Measurements from ENCODE around the gene ANKMY1.

ANKMY1 gene

GRCh38 chr2:240557808-240558207 lies at the start of gene ANKMY1:
ANKMY1 (minus strand) TSS chr2:240557988; CDS start chr2:240557335, 653 bp downstream.
- peak within 1 kb of the TSS; percentile 63 for H3K27ac Mint-ChIP-seq
- peaks cover 66% of the 10 kb centered on the region for H3K36me3 Mint-ChIP-seq (ENCODE audit: low read depth)
- intact Hi-C loops (cut with micrococcal nuclease) = no loop called here

GRCh38 chr2:240605867-240606743 lies 48.3 kb upstream of the ANKMY1 start:
- Mint-ChIP-seq H3K36me3 (ENCODE audit: low read depth) (peaks cover 26% of the 10 kb centered on the region), H3K27me3 (no peaks in the 10 kb centered on the region), H3K4me3 (no peak overlapping the region), H3K27ac (no peak overlapping the region), H3K9me3 (no peaks in the 10 kb centered on the region), H3K4me1 (ENCODE audit: low read depth) (peaks cover 30% of the 10 kb centered on the region)
- intact Hi-C loops (cut with micrococcal nuclease) = no loop called here

More at GRCh38 chr2:240557808-240558207, at the start of gene ANKMY1:
- Mint-ChIP-seq H3K4me1 (ENCODE audit: low read depth) (peaks cover 60% of the 10 kb centered on the region), H3K9me3 (no peaks in the 10 kb centered on the region), H3K27me3 (no peaks in the 10 kb centered on the region), H3K4me3 (peak within 1 kb of the TSS; percentile 71)

- peak overlapping the region; percentile 31 for H3K27ac Mint-ChIP-seq
- peaks cover 36% of the 10 kb centered on the region for H3K36me3 Mint-ChIP-seq (ENCODE audit: low read depth)
- peaks cover 30% of the 10 kb centered on the region for H3K4me1 Mint-ChIP-seq (ENCODE audit: low read depth)
- no peak overlapping the region for H3K4me3 Mint-ChIP-seq
- no peaks in the 10 kb centered on the region for H3K27me3 Mint-ChIP-seq
- intact Hi-C loops (cut with micrococcal nuclease) = loop anchor here (5.0 kb wide), 1 partner anchor 32 kb away; no protein-coding TSS in a partner anchor
- no peaks in the 10 kb centered on the region for H3K9me3 Mint-ChIP-seq
Measured at GRCh38 chr2:240604939-240605716, 47.3 kb upstream of the ANKMY1 start.

GRCh38 chr2:240604291-240604938 lies 46.6 kb upstream of the ANKMY1 start:
- Mint-ChIP-seq H3K27ac (peak overlapping the region; percentile 31), H3K36me3 (ENCODE audit: low read depth) (peaks cover 43% of the 10 kb centered on the region), H3K9me3 (no peaks in the 10 kb centered on the region), H3K4me3 (peak overlapping the region; percentile 7), H3K4me1 (ENCODE audit: low read depth) (peaks cover 30% of the 10 kb centered on the region), H3K27me3 (no peaks in the 10 kb centered on the region)
- intact Hi-C loops (cut with micrococcal nuclease) = loop anchor here (5.0 kb wide), 1 partner anchor 33 kb away; no protein-coding TSS in a partner anchor

- no peak overlapping the region for H3K27ac Mint-ChIP-seq
- no peaks in the 10 kb centered on the region for H3K9me3 Mint-ChIP-seq
- H3K27me3 Mint-ChIP-seq = no peaks in the 10 kb centered on the region
- H3K36me3 Mint-ChIP-seq (ENCODE audit: low read depth) = peaks cover 48% of the 10 kb centered on the region
- no peak overlapping the region for H3K4me3 Mint-ChIP-seq
- H3K4me1 Mint-ChIP-seq (ENCODE audit: low read depth) = peaks cover 30% of the 10 kb centered on the region
- intact Hi-C loops (cut with micrococcal nuclease) = loop anchor here (5.0 kb wide), 1 partner anchor 33 kb away; no protein-coding TSS in a partner anchor
Measured at GRCh38 chr2:240603846-240604245, 46.1 kb upstream of the ANKMY1 start.

GRCh38 chr2:240603081-240603835 lies 45.5 kb upstream of the ANKMY1 start:
- Mint-ChIP-seq H3K4me1 (ENCODE audit: low read depth) (peaks cover 30% of the 10 kb centered on the region), H3K27ac (no peak overlapping the region), H3K4me3 (no peak overlapping the region), H3K36me3 (ENCODE audit: low read depth) (peaks cover 54% of the 10 kb centered on the region), H3K9me3 (no peaks in the 10 kb centered on the region), H3K27me3 (no peaks in the 10 kb centered on the region)
- intact Hi-C loops (cut with micrococcal nuclease) = loop anchor here (5.0 kb wide), 1 partner anchor 34 kb away; no protein-coding TSS in a partner anchor

GRCh38 chr2:240602266-240603050 lies 44.7 kb upstream of the ANKMY1 start:
- H3K9me3 Mint-ChIP-seq = no peaks in the 10 kb centered on the region
- intact Hi-C loops (cut with micrococcal nuclease) = loop anchor here (5.0 kb wide), 1 partner anchor 35 kb away; no protein-coding TSS in a partner anchor

GRCh38 chr2:240601831-240602160 lies 44.0 kb upstream of the ANKMY1 start:
- Mint-ChIP-seq H3K27ac (no peak overlapping the region), H3K4me3 (no peak overlapping the region), H3K9me3 (no peaks in the 10 kb centered on the region), H3K36me3 (ENCODE audit: low read depth) (peaks cover 69% of the 10 kb centered on the region), H3K4me1 (ENCODE audit: low read depth) (peaks cover 23% of the 10 kb centered on the region), H3K27me3 (no peaks in the 10 kb centered on the region)
- intact Hi-C loops (cut with micrococcal nuclease) = loop anchor here (5.0 kb wide), 1 partner anchor 36 kb away; no protein-coding TSS in a partner anchor

More at GRCh38 chr2:240602266-240603050, 44.7 kb upstream of the ANKMY1 start:
- no peak overlapping the region for H3K4me3 Mint-ChIP-seq
- peaks cover 62% of the 10 kb centered on the region for H3K36me3 Mint-ChIP-seq (ENCODE audit: low read depth)
- H3K27ac Mint-ChIP-seq = no peak overlapping the region
- H3K4me1 Mint-ChIP-seq (ENCODE audit: low read depth) = peaks cover 24% of the 10 kb centered on the region
- no peaks in the 10 kb centered on the region for H3K27me3 Mint-ChIP-seq

GRCh38 chr2:240601061-240601830 lies 43.5 kb upstream of the ANKMY1 start:
- Mint-ChIP-seq H3K4me1 (ENCODE audit: low read depth) (peaks cover 23% of the 10 kb centered on the region), H3K27me3 (no peaks in the 10 kb centered on the region), H3K9me3 (no peaks in the 10 kb centered on the region), H3K4me3 (no peak overlapping the region), H3K27ac (no peak overlapping the region), H3K36me3 (ENCODE audit: low read depth) (peaks cover 74% of the 10 kb centered on the region)
- intact Hi-C loops (cut with micrococcal nuclease) = loop anchor here (5.0 kb wide), 1 partner anchor 36 kb away; no protein-coding TSS in a partner anchor

- H3K27me3 Mint-ChIP-seq = no peaks in the 10 kb centered on the region
- H3K27ac Mint-ChIP-seq = no peak overlapping the region
- intact Hi-C loops (cut with micrococcal nuclease) = loop anchor here (5.0 kb wide), 1 partner anchor 37 kb away; no protein-coding TSS in a partner anchor
- H3K36me3 Mint-ChIP-seq (ENCODE audit: low read depth) = peaks cover 82% of the 10 kb centered on the region
- H3K4me3 Mint-ChIP-seq = no peak overlapping the region
- no peaks in the 10 kb centered on the region for H3K9me3 Mint-ChIP-seq
- H3K4me1 Mint-ChIP-seq (ENCODE audit: low read depth) = peaks cover 30% of the 10 kb centered on the region
Measured at GRCh38 chr2:240600451-240600961, 42.7 kb upstream of the ANKMY1 start.

- intact Hi-C loops (cut with micrococcal nuclease) = loop anchor here (10.0 kb wide), 1 partner anchor 106 kb away; no protein-coding TSS in a partner anchor
- Mint-ChIP-seq H3K27ac (no peak overlapping the region), H3K27me3 (no peaks in the 10 kb centered on the region)
Measured at GRCh38 chr2:240599141-240599583, 41.4 kb upstream of the ANKMY1 start.

More at GRCh38 chr2:240599141-240599583, 41.4 kb upstream of the ANKMY1 start:
- Mint-ChIP-seq H3K4me1 (ENCODE audit: low read depth) (peaks cover 29% of the 10 kb centered on the region), H3K36me3 (ENCODE audit: low read depth) (peaks cover 95% of the 10 kb centered on the region), H3K4me3 (no peak overlapping the region), H3K9me3 (no peaks in the 10 kb centered on the region)
